ENCODE measurements around the gene TENT4A.

Gene TENT4A

GRCh38 chr5:6686501-6686900 is 26.7 kb upstream of the TENT4A start:
- Histone ChIP-seq H2BK5ac (ENCODE audit: low read length) (no peak overlapping the region), H2AFZ (ENCODE audit: low read length) (peak overlapping the region; percentile 85), H3K27me3 (ENCODE audit: control insufficient read depth in 3 of 3, insufficient read depth in 3 of 3, low read depth in 1 of 3, low read length in 3 of 3) (peaks cover 0 to 11% (median 4%) of the 10 kb centered on the region in 3 experiments), H3K27ac (replicated peaks; ENCODE audit: low read length) (no peak overlapping the region), H2BK12ac (ENCODE audit: low read length) (no peak overlapping the region), H2AK5ac (ENCODE audit: low read depth, low read length) (no peak overlapping the region), H2BK15ac (ENCODE audit: low read length) (no peak overlapping the region), H3K4me1 (ENCODE audit: control insufficient read depth in 2 of 2, insufficient read depth in 1 of 2, low read depth in 1 of 2, low read length in 2 of 2) (peaks cover 3% of the 10 kb centered on the region in 2 donors), H3K4me3 (ENCODE audit: low read length in 2 of 2) (peak overlapping the region in 1 of 2 donors; percentile 50), H3K4me2 (ENCODE audit: insufficient read depth, low read length, poor library complexity, severe bottlenecking) (no peak overlapping the region), H3K18ac (ENCODE audit: low read length) (no peak overlapping the region), H3K4ac (ENCODE audit: low read length) (no peak overlapping the region), H4K8ac (ENCODE audit: low read depth, low read length) (no peak overlapping the region), H4K91ac (ENCODE audit: low read depth, low read length, poor library complexity) (no peak overlapping the region), H2BK120ac (ENCODE audit: low read depth, low read length) (no peak overlapping the region), H3K14ac (ENCODE audit: low read length) (no peak overlapping the region), H3K9ac (ENCODE audit: low read depth, low read length, poor library complexity) (no peak overlapping the region), H3K36me3 (replicated peaks in 1 of 2; ENCODE audit: control insufficient read depth in 2 of 2, insufficient read depth in 2 of 2, low read length in 2 of 2) (no peaks in the 10 kb centered on the region), H3K9me3 (replicated peaks in 1 of 2; ENCODE audit: control insufficient read depth in 2 of 2, insufficient read depth in 1 of 2, low read depth in 1 of 2, low read length in 2 of 2) (peaks cover 0 to 6% of the 10 kb centered on the region in 2 donors), H3K23ac (ENCODE audit: low read depth, low read length, poor library complexity) (no peak overlapping the region), H3K79me1 (ENCODE audit: low read depth, low read length) (no peaks in the 10 kb centered on the region)
- no peak for DNase-seq (ENCODE audit: low spot score)
- WGBS, 2 donors (ENCODE audit: extremely low coverage in 2 of 2, insufficient read length in 2 of 2, insufficient replicate concordance in 1 of 2) = no CpG with 5 or more reads among the region's 6 CpGs

GRCh38 chr5:6686915-6687409 is 26.3 kb upstream of the TENT4A start:
- Histone ChIP-seq H3K4me1 (ENCODE audit: control insufficient read depth in 2 of 2, insufficient read depth in 1 of 2, low read depth in 1 of 2, low read length in 2 of 2) (peaks cover 3% of the 10 kb centered on the region in 2 donors), H3K4me3 (ENCODE audit: low read length in 2 of 2) (peak overlapping the region; percentile 50 to 53), H2BK5ac (ENCODE audit: low read length) (no peak overlapping the region), H3K23ac (ENCODE audit: low read depth, low read length, poor library complexity) (no peak overlapping the region), H3K4me2 (ENCODE audit: insufficient read depth, low read length, poor library complexity, severe bottlenecking) (peak overlapping the region; percentile 37), H2BK120ac (ENCODE audit: low read depth, low read length) (no peak overlapping the region), H3K18ac (ENCODE audit: low read length) (no peak overlapping the region), H4K8ac (ENCODE audit: low read depth, low read length) (no peak overlapping the region), H3K36me3 (replicated peaks in 1 of 2; ENCODE audit: control insufficient read depth in 2 of 2, insufficient read depth in 2 of 2, low read length in 2 of 2) (no peaks in the 10 kb centered on the region), H3K14ac (ENCODE audit: low read length) (no peak overlapping the region), H3K9ac (ENCODE audit: low read depth, low read length, poor library complexity) (no peak overlapping the region), H2BK15ac (ENCODE audit: low read length) (no peak overlapping the region), H2AFZ (ENCODE audit: low read length) (peak overlapping the region; percentile 85), H2AK5ac (ENCODE audit: low read depth, low read length) (no peak overlapping the region), H3K79me1 (ENCODE audit: low read depth, low read length) (no peaks in the 10 kb centered on the region), H2BK12ac (ENCODE audit: low read length) (no peak overlapping the region), H3K27me3 (ENCODE audit: control insufficient read depth in 3 of 3, insufficient read depth in 3 of 3, low read depth in 1 of 3, low read length in 3 of 3) (peaks cover 0 to 11% (median 5%) of the 10 kb centered on the region in 3 experiments), H3K9me3 (replicated peaks in 1 of 2; ENCODE audit: control insufficient read depth in 2 of 2, insufficient read depth in 1 of 2, low read depth in 1 of 2, low read length in 2 of 2) (peaks cover 0 to 4% of the 10 kb centered on the region in 2 donors), H3K4ac (ENCODE audit: low read length) (no peak overlapping the region), H4K91ac (ENCODE audit: low read depth, low read length, poor library complexity) (no peak overlapping the region), H3K27ac (replicated peaks; ENCODE audit: low read length) (no peak overlapping the region)
- peak; percentile 69 for DNase-seq (ENCODE audit: low spot score)
- WGBS, 2 donors (ENCODE audit: extremely low coverage in 2 of 2, insufficient read length in 2 of 2, insufficient replicate concordance in 1 of 2) = no CpG with 5 or more reads among the region's 22 CpGs

- Histone ChIP-seq H2BK15ac (ENCODE audit: low read length) (no peak overlapping the region), H3K4ac (ENCODE audit: low read length) (no peak overlapping the region), H3K36me3 (replicated peaks in 1 of 2; ENCODE audit: control insufficient read depth in 2 of 2, insufficient read depth in 2 of 2, low read length in 2 of 2) (no peaks in the 10 kb centered on the region), H2AFZ (ENCODE audit: low read length) (peak overlapping the region; percentile 85), H3K4me3 (ENCODE audit: low read length in 2 of 2) (peak overlapping the region in 1 of 2 donors; percentile 68), H2BK120ac (ENCODE audit: low read depth, low read length) (no peak overlapping the region), H3K9me3 (replicated peaks in 1 of 2; ENCODE audit: control insufficient read depth in 2 of 2, insufficient read depth in 1 of 2, low read depth in 1 of 2, low read length in 2 of 2) (peaks cover 0 to 4% of the 10 kb centered on the region in 2 donors), H3K27me3 (ENCODE audit: control insufficient read depth in 3 of 3, insufficient read depth in 3 of 3, low read depth in 1 of 3, low read length in 3 of 3) (peaks cover 0 to 11% (median 6%) of the 10 kb centered on the region in 3 experiments), H3K9ac (ENCODE audit: low read depth, low read length, poor library complexity) (no peak overlapping the region), H3K4me2 (ENCODE audit: insufficient read depth, low read length, poor library complexity, severe bottlenecking) (peak overlapping the region; percentile 37), H4K91ac (ENCODE audit: low read depth, low read length, poor library complexity) (no peak overlapping the region), H3K4me1 (ENCODE audit: control insufficient read depth in 2 of 2, insufficient read depth in 1 of 2, low read depth in 1 of 2, low read length in 2 of 2) (peaks cover 3% of the 10 kb centered on the region in 2 donors), H3K79me1 (ENCODE audit: low read depth, low read length) (no peaks in the 10 kb centered on the region), H2BK5ac (ENCODE audit: low read length) (no peak overlapping the region), H4K8ac (ENCODE audit: low read depth, low read length) (no peak overlapping the region), H3K23ac (ENCODE audit: low read depth, low read length, poor library complexity) (peak overlapping the region; percentile 16), H2BK12ac (ENCODE audit: low read length) (no peak overlapping the region), H3K14ac (ENCODE audit: low read length) (no peak overlapping the region), H2AK5ac (ENCODE audit: low read depth, low read length) (no peak overlapping the region), H3K27ac (replicated peaks; ENCODE audit: low read length) (no peak overlapping the region), H3K18ac (ENCODE audit: low read length) (no peak overlapping the region)
- WGBS, 2 donors (ENCODE audit: extremely low coverage in 2 of 2, insufficient read length in 2 of 2, insufficient replicate concordance in 1 of 2) = 100% methylated on average over 1 to 4 of the region's 9 CpGs
- no peak for DNase-seq (ENCODE audit: low spot score)
Measured at GRCh38 chr5:6687505-6687904, 25.7 kb upstream of the TENT4A start.

GRCh38 chr5:6692906-6693305 is 20.3 kb upstream of the TENT4A start:
- Histone ChIP-seq H2BK15ac (ENCODE audit: low read length) (no peak overlapping the region), H4K8ac (ENCODE audit: low read depth, low read length) (no peak overlapping the region), H3K4me2 (ENCODE audit: insufficient read depth, low read length, poor library complexity, severe bottlenecking) (no peak overlapping the region), H3K4ac (ENCODE audit: low read length) (no peak overlapping the region), H3K9me3 (replicated peaks in 1 of 2; ENCODE audit: control insufficient read depth in 2 of 2, insufficient read depth in 1 of 2, low read depth in 1 of 2, low read length in 2 of 2) (peaks cover 0 to 2% of the 10 kb centered on the region in 2 donors), H3K27ac (replicated peaks; ENCODE audit: low read length) (no peak overlapping the region), H3K27me3 (ENCODE audit: control insufficient read depth in 3 of 3, insufficient read depth in 3 of 3, low read depth in 1 of 3, low read length in 3 of 3) (peaks cover 0 to 6% (median 3%) of the 10 kb centered on the region in 3 experiments), H3K9ac (ENCODE audit: low read depth, low read length, poor library complexity) (no peak overlapping the region), H2BK12ac (ENCODE audit: low read length) (no peak overlapping the region), H3K36me3 (replicated peaks in 1 of 2; ENCODE audit: control insufficient read depth in 2 of 2, insufficient read depth in 2 of 2, low read length in 2 of 2) (no peaks in the 10 kb centered on the region), H2BK120ac (ENCODE audit: low read depth, low read length) (no peak overlapping the region), H2BK5ac (ENCODE audit: low read length) (no peak overlapping the region), H4K91ac (ENCODE audit: low read depth, low read length, poor library complexity) (no peak overlapping the region), H3K18ac (ENCODE audit: low read length) (no peak overlapping the region), H3K4me1 (ENCODE audit: control insufficient read depth in 2 of 2, insufficient read depth in 1 of 2, low read depth in 1 of 2, low read length in 2 of 2) (no peaks in the 10 kb centered on the region), H3K79me1 (ENCODE audit: low read depth, low read length) (no peaks in the 10 kb centered on the region), H3K4me3 (ENCODE audit: low read length in 2 of 2) (no peak overlapping the region), H2AFZ (ENCODE audit: low read length) (no peak overlapping the region), H2AK5ac (ENCODE audit: low read depth, low read length) (no peak overlapping the region), H3K23ac (ENCODE audit: low read depth, low read length, poor library complexity) (no peak overlapping the region), H3K14ac (ENCODE audit: low read length) (no peak overlapping the region)
- no peak for DNase-seq (ENCODE audit: low spot score)
- WGBS, 2 donors (ENCODE audit: extremely low coverage in 2 of 2, insufficient read length in 2 of 2, insufficient replicate concordance in 1 of 2) = no CpG with 5 or more reads among the region's 1 CpG
